SU-DHL-6 (cell line): ENCODE data around the gene ORM2.

Source experiments
- H2AFZ ChIP-seq: fragments of 200-600 bp; sonication (generic); 2 replicates; pipeline ENCODE4 v1.6.1; 2014; ENCODE audit warnings: low read depth, mild to moderate bottlenecking, moderate library complexity, mixed read lengths, antibody characterized with exemption, low read length; ENCODE audit not compliant: severe bottlenecking
- H3F3A ChIP-seq: fragments of 200-600 bp; shearing (Covaris generic); 2 replicates; pipeline ENCODE4 v1.6.0; 2016; ENCODE audit warnings: antibody characterized with exemption, mild to moderate bottlenecking; ENCODE audit not compliant: insufficient read depth
- H3K27ac ChIP-seq: fragments of 200-600 bp; sonication (generic); 2 replicates; pipeline ENCODE4 v1.5.1; 2016; ENCODE audit warnings: low read depth, mild to moderate bottlenecking, low read length, moderate library complexity, mixed read lengths
- H3K27me3 ChIP-seq: fragments of 200-600 bp; sonication (generic), shearing (Covaris generic); 2 replicates; pipeline ENCODE4 v1.6.0; 2014; ENCODE audit warnings: mild to moderate bottlenecking, low read length
- H3K36me3 ChIP-seq: fragments of 200-600 bp; sonication (generic); 2 replicates; pipeline ENCODE4 v1.6.1; 2014; ENCODE audit warnings: mild to moderate bottlenecking, low read length, mixed read lengths
- H3K4me2 ChIP-seq: fragments of 300-600, 200-600 bp; shearing (Covaris generic), sonication (generic); 2 replicates; pipeline ENCODE4 v1.6.0; 2014; ENCODE audit warnings: low read length, low read depth, mild to moderate bottlenecking; ENCODE audit not compliant: poor library complexity, severe bottlenecking
- H3K4me3 ChIP-seq: fragments of 200-600 bp; sonication (generic); 2 replicates; pipeline ENCODE4 v1.5.1; 2014; ENCODE audit warnings: antibody characterized with exemption, low read length, mild to moderate bottlenecking, mixed read lengths; ENCODE audit not compliant: insufficient read depth, poor library complexity, severe bottlenecking
- H3K79me2 ChIP-seq: fragments of 200-600 bp; sonication (generic); 2 replicates; pipeline ENCODE4 v1.6.1; 2014; ENCODE audit warnings: mild to moderate bottlenecking, low read length, moderate library complexity; ENCODE audit not compliant: insufficient read depth
- H3K9ac ChIP-seq: fragments of 200-600 bp; sonication (generic); 2 replicates; pipeline ENCODE4 v1.7.0; 2014; ENCODE audit warnings: mild to moderate bottlenecking, low read length
- H3K9me2 ChIP-seq: fragments of 200-600 bp; sonication (generic); replicated peaks from 2 replicates; pipeline ENCODE4 v1.6.1; 2014; ENCODE audit warnings: low read length; ENCODE audit not compliant: insufficient read depth
- H3K9me3 ChIP-seq: fragments of 200-600 bp; sonication (generic); 2 replicates; pipeline ENCODE4 v1.6.1; 2014; ENCODE audit warnings: low read length, mixed read lengths; ENCODE audit not compliant: insufficient read depth
- H4K20me1 ChIP-seq: fragments of 200-600 bp; sonication (generic); 2 replicates; pipeline ENCODE4 v1.6.1; 2014; ENCODE audit warnings: low read depth, mild to moderate bottlenecking, antibody characterized with exemption, low read length, moderate library complexity, mixed read lengths
- CTCF ChIP-seq: fragments of 200-600 bp; sonication (generic); IDR thresholded peaks from one replicate; pipeline ENCODE4 v1.5.1; 2017; ENCODE audit warnings: antibody characterized with exemption, mild to moderate bottlenecking, low read length, moderate library complexity; ENCODE audit not compliant: insufficient read depth, poor library complexity, severe bottlenecking
- EZH2phosphoT487 ChIP-seq: fragments of 200-600 bp; sonication (generic), shearing (Covaris generic); conservative IDR thresholded peaks from 2 replicates; pipeline ENCODE4 v1.6.1; 2018; ENCODE audit warnings: mild to moderate bottlenecking, antibody characterized with exemption, low read length, moderate library complexity, mixed read lengths

Gene ORM2

GRCh38 chr9:114372921-114373448 lies 43.3 kb downstream of the ORM2 start:
- Histone ChIP-seq H3F3A (peaks cover 43% of the 10 kb centered on the region), H3K27ac (peak overlapping the region; percentile 92), H3K27me3 (no peaks in the 10 kb centered on the region), H2AFZ (no peak overlapping the region), H3K36me3 (no peaks in the 10 kb centered on the region), H3K79me2 (peaks cover 11% of the 10 kb centered on the region; the same call in 1 of the 2 replicates), H3K4me2 (peak overlapping the region; percentile 58), H3K9me2 (no peaks in the 10 kb centered on the region), H3K9ac (peak overlapping the region; percentile 58), H4K20me1 (no peaks in the 10 kb centered on the region), H3K4me3 (peak overlapping the region; percentile 2), H3K9me3 (no peaks in the 10 kb centered on the region)
- no peak for TF ChIP-seq CTCF
- no peak for TF ChIP-seq EZH2phosphoT487

GRCh38 chr9:114373960-114374730 lies 44.5 kb downstream of the ORM2 start:
- Histone ChIP-seq H3F3A (peaks cover 37% of the 10 kb centered on the region), H3K4me3 (no peak overlapping the region), H2AFZ (no peak overlapping the region), H3K27ac (peak overlapping the region; percentile 92), H4K20me1 (no peaks in the 10 kb centered on the region), H3K9ac (peak overlapping the region; percentile 58), H3K36me3 (no peaks in the 10 kb centered on the region), H3K27me3 (no peaks in the 10 kb centered on the region), H3K4me2 (peak overlapping the region; percentile 58), H3K79me2 (peaks cover 18% of the 10 kb centered on the region), H3K9me3 (no peaks in the 10 kb centered on the region), H3K9me2 (no peaks in the 10 kb centered on the region)
- no peak for TF ChIP-seq CTCF
- TF ChIP-seq EZH2phosphoT487: no peak

GRCh38 chr9:114374936-114375335 lies 45.3 kb downstream of the ORM2 start:
- no peak for TF ChIP-seq EZH2phosphoT487
- TF ChIP-seq CTCF: no peak
- H3K9ac ChIP-seq: no peak overlapping the region
- no peaks in the 10 kb centered on the region for H4K20me1 ChIP-seq
- H3F3A ChIP-seq: peaks cover 34% of the 10 kb centered on the region
- H3K79me2 ChIP-seq: peaks cover 26% of the 10 kb centered on the region
- H3K9me2 ChIP-seq: no peaks in the 10 kb centered on the region
- peak overlapping the region; percentile 92 for H3K27ac ChIP-seq
- H3K9me3 ChIP-seq: no peaks in the 10 kb centered on the region
- H2AFZ ChIP-seq: no peak overlapping the region
- H3K4me2 ChIP-seq: no peak overlapping the region
- H3K36me3 ChIP-seq: no peaks in the 10 kb centered on the region
- H3K4me3 ChIP-seq: no peak overlapping the region
- H3K27me3 ChIP-seq: no peaks in the 10 kb centered on the region
